ENCODE data around the gene COQ4.
"Not testable (repeated sequence)": the region's sequence is repeated elsewhere in the genome, so short reads cannot be mapped to it uniquely, and the experiment has no call there.

The COQ4 gene

GRCh38 chr9:128323791-128324190 is 1.2 kb downstream of the COQ4 start:
- WGBS, 2 experiments: 93 to 94% methylated on average over 12 of the region's 12 CpGs
- Histone ChIP-seq H3K4me3 (ENCODE audit: insufficient read depth, low read depth, low read length) (peak overlapping the region; percentile 92), H3K27me3 (ENCODE audit: control insufficient read depth, insufficient read depth, low read length, poor library complexity, severe bottlenecking) (no peaks in the 10 kb centered on the region), H3K4me1 (ENCODE audit: control insufficient read depth, insufficient read depth, low read length) (peaks cover 10% of the 10 kb centered on the region), H3K9me3 (ENCODE audit: control insufficient read depth, low read length) (no peaks in the 10 kb centered on the region), H3K27ac (ENCODE audit: insufficient read depth, low read depth, low read length, poor library complexity, severe bottlenecking) (no peak overlapping the region), H3K36me3 (ENCODE audit: control insufficient read depth, insufficient read depth, low read length) (peaks cover 11% of the 10 kb centered on the region)

- Histone ChIP-seq H3K27me3 (ENCODE audit: control insufficient read depth, insufficient read depth, low read length, poor library complexity, severe bottlenecking) (no peaks in the 10 kb centered on the region), H3K4me1 (ENCODE audit: control insufficient read depth, insufficient read depth, low read length) (peaks cover 10% of the 10 kb centered on the region), H3K36me3 (ENCODE audit: control insufficient read depth, insufficient read depth, low read length) (peaks cover 15% of the 10 kb centered on the region), H3K9me3 (ENCODE audit: control insufficient read depth, low read length) (no peaks in the 10 kb centered on the region), H3K27ac (ENCODE audit: insufficient read depth, low read depth, low read length, poor library complexity, severe bottlenecking) (no peak overlapping the region), H3K4me3 (ENCODE audit: insufficient read depth, low read depth, low read length) (no peak overlapping the region)
- 100% methylated on average over 1 of the region's 1 CpG; no CpG with 5 or more reads in 1 of the 2 experiments for WGBS, 2 experiments
Measured at GRCh38 chr9:128324401-128324800, 1.8 kb downstream of the COQ4 start.

- WGBS, 2 experiments: 94 to 95% methylated on average over 13 of the region's 13 CpGs
- peaks cover 15% of the 10 kb centered on the region for H3K36me3 ChIP-seq (ENCODE audit: control insufficient read depth, insufficient read depth, low read length)
- H3K4me1 ChIP-seq (ENCODE audit: control insufficient read depth, insufficient read depth, low read length): peaks cover 10% of the 10 kb centered on the region
- H3K27me3 ChIP-seq (ENCODE audit: control insufficient read depth, insufficient read depth, low read length, poor library complexity, severe bottlenecking): no peaks in the 10 kb centered on the region
- no peak overlapping the region for H3K27ac ChIP-seq (ENCODE audit: insufficient read depth, low read depth, low read length, poor library complexity, severe bottlenecking)
- H3K9me3 ChIP-seq (ENCODE audit: control insufficient read depth, low read length): no peaks in the 10 kb centered on the region
- H3K4me3 ChIP-seq (ENCODE audit: insufficient read depth, low read depth, low read length): no peak overlapping the region
Measured at GRCh38 chr9:128325629-128326028, 3.0 kb downstream of the COQ4 start.

GRCh38 chr9:128333451-128333869 is 10.8 kb downstream of the COQ4 start:
- H3K4me1 ChIP-seq (ENCODE audit: control insufficient read depth, insufficient read depth, low read length): no peaks in the 10 kb centered on the region
- no peak overlapping the region for H3K27ac ChIP-seq (ENCODE audit: insufficient read depth, low read depth, low read length, poor library complexity, severe bottlenecking)
- H3K27me3 ChIP-seq (ENCODE audit: control insufficient read depth, insufficient read depth, low read length, poor library complexity, severe bottlenecking): no peaks in the 10 kb centered on the region
- H3K9me3 ChIP-seq (ENCODE audit: control insufficient read depth, low read length): no peaks in the 10 kb centered on the region
- H3K4me3 ChIP-seq (ENCODE audit: insufficient read depth, low read depth, low read length): no peak overlapping the region
- WGBS, 2 experiments: 92 to 93% methylated on average over 11 of the region's 11 CpGs
- H3K36me3 ChIP-seq (ENCODE audit: control insufficient read depth, insufficient read depth, low read length): peaks cover 7% of the 10 kb centered on the region

GRCh38 chr9:128335161-128335560 is 12.5 kb downstream of the COQ4 start:
- Histone ChIP-seq H3K27ac (ENCODE audit: insufficient read depth, low read depth, low read length, poor library complexity, severe bottlenecking) (no peak overlapping the region), H3K36me3 (ENCODE audit: control insufficient read depth, insufficient read depth, low read length) (no peaks in the 10 kb centered on the region), H3K27me3 (ENCODE audit: control insufficient read depth, insufficient read depth, low read length, poor library complexity, severe bottlenecking) (no peaks in the 10 kb centered on the region), H3K4me1 (ENCODE audit: control insufficient read depth, insufficient read depth, low read length) (no peaks in the 10 kb centered on the region), H3K9me3 (ENCODE audit: control insufficient read depth, low read length) (no peaks in the 10 kb centered on the region), H3K4me3 (ENCODE audit: insufficient read depth, low read depth, low read length) (no peak overlapping the region)
- 93 to 97% methylated on average over 7 of the region's 7 CpGs for whole genome bisulfite sequencing, 2 experiments

- no peaks in the 10 kb centered on the region for H3K36me3 ChIP-seq (ENCODE audit: control insufficient read depth, insufficient read depth, low read length)
- H3K27me3 ChIP-seq (ENCODE audit: control insufficient read depth, insufficient read depth, low read length, poor library complexity, severe bottlenecking): no peaks in the 10 kb centered on the region
- no peaks in the 10 kb centered on the region for H3K4me1 ChIP-seq (ENCODE audit: control insufficient read depth, insufficient read depth, low read length)
- H3K27ac ChIP-seq (ENCODE audit: insufficient read depth, low read depth, low read length, poor library complexity, severe bottlenecking): no peak overlapping the region
- H3K9me3 ChIP-seq (ENCODE audit: control insufficient read depth, low read length): no peaks in the 10 kb centered on the region
- H3K4me3 ChIP-seq (ENCODE audit: insufficient read depth, low read depth, low read length): no peak overlapping the region
- WGBS, 2 experiments: 94 to 96% methylated on average over 2 of the region's 2 CpGs
Measured at GRCh38 chr9:128335914-128336313, 13.3 kb downstream of the COQ4 start.

GRCh38 chr9:128337936-128338335 is 15.3 kb downstream of the COQ4 start:
- Histone ChIP-seq H3K27me3 (ENCODE audit: control insufficient read depth, insufficient read depth, low read length, poor library complexity, severe bottlenecking) (no peaks in the 10 kb centered on the region), H3K4me1 (ENCODE audit: control insufficient read depth, insufficient read depth, low read length) (no peaks in the 10 kb centered on the region)
- 92% methylated on average over 7 of the region's 7 CpGs for WGBS, 2 experiments

GRCh38 chr9:128338852-128339614 is 16.4 kb downstream of the COQ4 start:
- not testable (repeated sequence) for H3K4me3 ChIP-seq (ENCODE audit: insufficient read depth, low read depth, low read length); H3K9me3 ChIP-seq (ENCODE audit: control insufficient read depth, low read length); H3K27ac ChIP-seq (ENCODE audit: insufficient read depth, low read depth, low read length, poor library complexity, severe bottlenecking); H3K27me3 ChIP-seq (ENCODE audit: control insufficient read depth, insufficient read depth, low read length, poor library complexity, severe bottlenecking); H3K4me1 ChIP-seq (ENCODE audit: control insufficient read depth, insufficient read depth, low read length); H3K36me3 ChIP-seq (ENCODE audit: control insufficient read depth, insufficient read depth, low read length)
- WGBS, 2 experiments: 92 to 93% methylated on average over 15 of the region's 15 CpGs

More at GRCh38 chr9:128337936-128338335, 15.3 kb downstream of the COQ4 start:
- no peaks in the 10 kb centered on the region for H3K9me3 ChIP-seq (ENCODE audit: control insufficient read depth, low read length)
- no peak overlapping the region for H3K27ac ChIP-seq (ENCODE audit: insufficient read depth, low read depth, low read length, poor library complexity, severe bottlenecking)
- H3K4me3 ChIP-seq (ENCODE audit: insufficient read depth, low read depth, low read length): no peak overlapping the region
- H3K36me3 ChIP-seq (ENCODE audit: control insufficient read depth, insufficient read depth, low read length): peaks cover under 1% of the 10 kb centered on the region

GRCh38 chr9:128339761-128340690 is 17.4 kb downstream of the COQ4 start, which contains the start of gene SLC27A4:
Gene SLC27A4 (plus strand): TSS chr9:128340527. CDS start chr9:128343133, 2,606 bp downstream.
- H3K4me1 ChIP-seq (ENCODE audit: control insufficient read depth, insufficient read depth, low read length): no peaks in the 10 kb centered on the region
- peak within 1 kb of the TSS; percentile 79 for H3K4me3 ChIP-seq (ENCODE audit: insufficient read depth, low read depth, low read length)
- WGBS, 2 experiments: 6% methylated on average over 75 of the region's 75 CpGs
- no peaks in the 10 kb centered on the region for H3K9me3 ChIP-seq (ENCODE audit: control insufficient read depth, low read length)
- no peak within 1 kb of the TSS for H3K27ac ChIP-seq (ENCODE audit: insufficient read depth, low read depth, low read length, poor library complexity, severe bottlenecking)
- peaks cover 12% of the 10 kb centered on the region for H3K36me3 ChIP-seq (ENCODE audit: control insufficient read depth, insufficient read depth, low read length)
- H3K27me3 ChIP-seq (ENCODE audit: control insufficient read depth, insufficient read depth, low read length, poor library complexity, severe bottlenecking): no peaks in the 10 kb centered on the region
